ENCODE data around the gene CC2D2A. TPM values are rescaled to one million over a fixed set of nuclear protein-coding genes. Genes with fewer than 3 reads are reported as not detected.

Gene CC2D2A
- total and polyA plus RNA-seq, 10 donors, result 2.6 to 16.6 (median 6.9) TPM

DNA sequence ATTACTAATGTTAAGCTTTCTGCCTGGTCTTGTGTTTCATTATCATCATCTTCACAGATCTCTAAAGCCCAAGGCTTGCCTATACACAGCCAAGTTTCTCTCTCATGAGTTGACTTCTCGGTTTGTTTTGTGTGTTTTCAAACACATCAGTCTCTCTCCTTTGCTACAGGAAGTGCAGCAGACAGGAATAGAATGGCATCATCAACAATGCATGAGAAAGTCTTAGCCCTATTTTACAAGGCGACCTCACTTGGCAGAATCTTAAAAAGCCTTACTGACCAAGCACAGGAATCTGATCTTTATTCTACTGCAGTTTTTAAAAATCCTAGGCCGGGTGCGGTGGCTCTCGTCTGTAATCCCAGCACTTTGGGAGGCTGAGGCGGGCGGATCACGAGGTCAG, 36.8 kb downstream of the CC2D2A start:
- TF ChIP-seq POLR2AphosphoS5 (IDR thresholded peaks at IDR 0.05) (no peak), POLR2A (IDR thresholded peaks at IDR 0.05) (no peak)
- TF ChIP-seq, protein P1, sequence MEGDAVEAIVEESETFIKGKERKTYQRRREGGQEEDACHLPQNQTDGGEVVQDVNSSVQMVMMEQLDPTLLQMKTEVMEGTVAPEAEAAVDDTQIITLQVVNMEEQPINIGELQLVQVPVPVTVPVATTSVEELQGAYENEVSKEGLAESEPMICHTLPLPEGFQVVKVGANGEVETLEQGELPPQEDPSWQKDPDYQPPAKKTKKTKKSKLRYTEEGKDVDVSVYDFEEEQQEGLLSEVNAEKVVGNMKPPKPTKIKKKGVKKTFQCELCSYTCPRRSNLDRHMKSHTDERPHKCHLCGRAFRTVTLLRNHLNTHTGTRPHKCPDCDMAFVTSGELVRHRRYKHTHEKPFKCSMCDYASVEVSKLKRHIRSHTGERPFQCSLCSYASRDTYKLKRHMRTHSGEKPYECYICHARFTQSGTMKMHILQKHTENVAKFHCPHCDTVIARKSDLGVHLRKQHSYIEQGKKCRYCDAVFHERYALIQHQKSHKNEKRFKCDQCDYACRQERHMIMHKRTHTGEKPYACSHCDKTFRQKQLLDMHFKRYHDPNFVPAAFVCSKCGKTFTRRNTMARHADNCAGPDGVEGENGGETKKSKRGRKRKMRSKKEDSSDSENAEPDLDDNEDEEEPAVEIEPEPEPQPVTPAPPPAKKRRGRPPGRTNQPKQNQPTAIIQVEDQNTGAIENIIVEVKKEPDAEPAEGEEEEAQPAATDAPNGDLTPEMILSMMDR (IDR thresholded peaks at IDR 0.05 in 8 of 11, conservative IDR thresholded peaks at IDR 0.05 in 3 of 11), result no peak
- no peaks in the 10 kb centered on the region for H3K9me3 ChIP-seq
- peaks cover 0 to 37% (median 0%) of the 10 kb centered on the region in 6 donors for H3K36me3 ChIP-seq
- H3K4me3 ChIP-seq, result no peak overlapping the region
- no peaks in the 10 kb centered on the region for H3K4me1 ChIP-seq
- no peak overlapping the region for H3K27ac ChIP-seq
- WGBS, 5 donors, result 67 to 89% (median 83%) methylated on average over 8 of the region's 8 CpGs
- no peaks in the 10 kb centered on the region for H3K27me3 ChIP-seq (replicated peaks in 1 of 7)
- DNase-seq, result no peak
- intact Hi-C loops (cut with DNase I; ENCODE audit: low total_unique reads), result no loop called here

DNA sequence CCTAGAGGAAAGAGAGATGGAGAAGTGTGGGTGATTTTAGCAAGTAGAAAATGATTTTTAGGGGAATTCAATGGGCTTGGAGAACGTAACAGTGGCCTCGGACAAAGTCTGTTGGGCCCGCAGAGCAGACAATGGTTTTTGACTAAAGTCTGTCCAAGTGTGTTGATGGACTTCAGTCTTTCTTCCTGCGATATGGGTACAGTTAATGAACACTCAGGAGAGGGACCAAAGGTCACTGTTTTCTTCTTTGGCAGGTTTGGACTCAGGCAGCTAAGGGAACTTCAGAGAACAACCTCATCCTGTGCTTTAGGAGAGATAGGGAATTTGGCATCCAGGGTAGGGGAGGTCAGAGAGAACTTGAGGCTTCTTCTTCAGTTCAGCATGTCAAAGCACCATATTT, 38.0 kb downstream of the CC2D2A start:
- DNase-seq, result no peak
- no peaks in the 10 kb centered on the region for H3K4me1 ChIP-seq
- H3K36me3 ChIP-seq, result peaks cover 0 to 39% (median 0%) of the 10 kb centered on the region in 6 donors
- TF ChIP-seq POLR2AphosphoS5 (IDR thresholded peaks at IDR 0.05) (no peak), POLR2A (IDR thresholded peaks at IDR 0.05) (no peak)
- TF ChIP-seq, protein P1 (IDR thresholded peaks at IDR 0.05 in 8 of 11, conservative IDR thresholded peaks at IDR 0.05 in 3 of 11), result no peak
- H3K27ac ChIP-seq, result no peak overlapping the region
- no peaks in the 10 kb centered on the region for H3K9me3 ChIP-seq
- 69 to 96% (median 85%) methylated on average over 4 of the region's 4 CpGs for WGBS, 5 donors
- no peak overlapping the region for H3K4me3 ChIP-seq
- intact Hi-C loops (cut with DNase I; ENCODE audit: low total_unique reads), result no loop called here
- H3K27me3 ChIP-seq (replicated peaks in 1 of 7), result no peaks in the 10 kb centered on the region

DNA sequence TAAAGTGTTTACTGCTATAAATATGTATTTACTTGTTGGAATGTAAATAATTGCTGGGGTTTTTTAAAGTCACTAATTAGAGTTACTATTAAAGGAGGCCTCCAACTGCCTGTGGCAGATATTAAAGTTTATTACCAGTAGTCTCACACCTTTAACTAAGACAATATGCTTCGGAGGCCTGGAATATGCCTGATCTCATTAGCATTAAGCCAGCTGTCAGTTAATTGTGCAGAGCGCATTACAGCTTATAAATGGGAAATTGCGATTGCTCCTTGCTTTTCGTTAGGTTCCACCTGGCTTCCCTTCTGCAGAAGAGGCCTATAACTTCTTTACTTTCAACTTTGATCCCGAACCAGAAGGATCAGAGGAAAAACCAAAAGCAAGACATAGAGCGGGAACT, 41.3 kb downstream of the CC2D2A start:
- Histone ChIP-seq H3K27me3 (replicated peaks in 1 of 7) (no peaks in the 10 kb centered on the region), H3K27ac (no peak overlapping the region), H3K36me3 (peaks cover 0 to 42% (median 0%) of the 10 kb centered on the region in 6 donors), H3K4me3 (no peak overlapping the region), H3K9me3 (no peaks in the 10 kb centered on the region), H3K4me1 (no peaks in the 10 kb centered on the region)
- WGBS, 5 donors, result 92 to 95% (median 93%) methylated on average over 6 of the region's 6 CpGs
- intact Hi-C loops (cut with DNase I; ENCODE audit: low total_unique reads), result no loop called here
- TF ChIP-seq, protein P1 (IDR thresholded peaks at IDR 0.05 in 8 of 11, conservative IDR thresholded peaks at IDR 0.05 in 3 of 11), result no peak
- TF ChIP-seq POLR2AphosphoS5 (IDR thresholded peaks at IDR 0.05), result no peak
- TF ChIP-seq POLR2A (IDR thresholded peaks at IDR 0.05), result no peak
- no peak for DNase-seq

DNA sequence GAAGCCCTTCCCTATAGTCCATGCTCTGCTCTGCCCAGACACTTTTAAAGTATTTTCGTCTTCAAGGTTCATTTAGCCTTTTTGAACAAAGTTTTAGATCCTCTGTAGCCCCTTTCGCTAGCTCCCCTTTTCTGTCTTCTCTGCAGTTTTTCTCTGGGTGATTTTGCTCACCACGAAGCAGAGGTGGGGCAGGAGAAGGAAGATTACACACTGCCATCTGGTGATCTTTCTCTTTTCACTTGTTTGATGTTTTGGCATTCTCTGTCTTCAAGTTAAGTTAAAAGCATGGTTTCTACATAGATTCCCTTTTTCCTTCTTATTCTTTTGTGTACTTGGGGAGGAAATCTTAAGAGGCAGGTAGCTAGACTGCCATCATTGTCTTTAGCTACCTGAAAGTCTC, 43.9 kb downstream of the CC2D2A start:
- TF ChIP-seq POLR2A (IDR thresholded peaks at IDR 0.05) (no peak), POLR2AphosphoS5 (IDR thresholded peaks at IDR 0.05) (no peak)
- Histone ChIP-seq H3K27me3 (replicated peaks in 1 of 7) (no peaks in the 10 kb centered on the region), H3K36me3 (peaks cover 0 to 51% (median 0%) of the 10 kb centered on the region in 6 donors), H3K4me1 (peaks cover 0 to 5% (median 0%) of the 10 kb centered on the region in 6 donors), H3K4me3 (no peak overlapping the region), H3K27ac (no peak overlapping the region), H3K9me3 (peaks cover 0 to under 1% (median 0%) of the 10 kb centered on the region in 8 donors)
- 75 to 89% (median 83%) methylated on average over 3 of the region's 3 CpGs for WGBS, 5 donors
- DNase-seq, result no peak
- intact Hi-C loops (cut with DNase I; ENCODE audit: low total_unique reads), result no loop called here

DNA sequence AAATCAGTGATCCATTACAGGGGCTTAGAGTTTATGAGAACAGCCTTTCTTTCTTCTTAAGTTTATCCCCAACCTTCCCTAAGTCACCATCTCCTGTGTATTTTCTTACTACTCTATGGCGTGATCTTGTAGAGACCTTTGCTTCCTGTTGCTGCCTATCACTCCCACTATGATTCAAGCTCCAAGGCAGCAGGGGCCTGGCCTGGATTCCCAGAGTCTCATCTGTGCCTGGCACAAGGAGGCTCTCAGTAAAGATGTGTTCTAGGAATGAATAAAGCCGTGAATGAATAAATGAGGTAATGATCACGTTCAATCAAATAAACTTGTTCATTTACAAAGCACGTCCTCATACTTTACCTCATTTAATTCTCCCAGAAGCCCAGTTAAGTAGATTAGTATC, 45.4 kb downstream of the CC2D2A start:
- H3K36me3 ChIP-seq, result peaks cover 0 to 62% (median 0%) of the 10 kb centered on the region in 6 donors
- intact Hi-C loops (cut with DNase I; ENCODE audit: low total_unique reads), result no loop called here
- 86 to 96% (median 91%) methylated on average over 4 of the region's 4 CpGs for WGBS, 5 donors

More for the DNA sequence above, 45.4 kb downstream of the CC2D2A start:
- Histone ChIP-seq H3K9me3 (peaks cover 0 to 10% (median 0%) of the 10 kb centered on the region in 8 donors), H3K27ac (no peak overlapping the region), H3K27me3 (replicated peaks in 1 of 7) (no peaks in the 10 kb centered on the region), H3K4me3 (no peak overlapping the region), H3K4me1 (peaks cover 0 to 5% (median 0%) of the 10 kb centered on the region in 6 donors)
- TF ChIP-seq POLR2AphosphoS5 (IDR thresholded peaks at IDR 0.05), result no peak
- TF ChIP-seq, protein P1 (IDR thresholded peaks at IDR 0.05 in 8 of 11, conservative IDR thresholded peaks at IDR 0.05 in 3 of 11), result no peak
- no peak for TF ChIP-seq POLR2A (IDR thresholded peaks at IDR 0.05)
- no peak for DNase-seq
